Endothelial cell of umbilical vein (primary cell): Measurements from ENCODE around the gene LTA4H. TPM values are rescaled to one million over a fixed set of nuclear protein-coding genes. Genes with fewer than 3 reads are reported as not detected.

Experiments
- BruUV-seq: library from RNA; stranded (reverse); fragments of 400-500 nt; replicated peaks from 2 replicates; lab custom pipeline; 2021; lab: Mats Ljungman, UMichigan
- CTCF ChIA-PET: fragments of 300-600, 350-600 bp; sonication (Branson Sonifier 250); formaldehyde crosslinking; loops from one replicate; lab custom pipeline; 2021; ENCODE audit warnings: antibody characterized with exemption, inconsistent platforms; lab: Charles Lee
- POLR2A ChIA-PET: fragments of 300-600, 350-600 bp; sonication (Branson Sonifier 250); formaldehyde crosslinking; loops from one replicate; lab custom pipeline; 2021; ENCODE audit warnings: antibody characterized with exemption, inconsistent platforms; lab: Charles Lee
- DNase-seq: peaks from one replicate; pipeline ENCODE4 v3.0.0-alpha.2; 2011; ENCODE audit warnings: low read depth, low spot score
- FAIRE-seq: peaks from 2 replicates; lab custom pipeline; 2011; peaks lifted over from hg19 to GRCh38; lab: Jason Lieb, UNC
- H2AFZ ChIP-seq: 2 replicates; pipeline ENCODE4 v1.6.0; 2012; ENCODE audit warnings: low read depth, low read length, control low read depth, inconsistent platforms
- H3K27ac ChIP-seq: 2 replicates; pipeline ENCODE4 v1.5.1; 2011; ENCODE audit warnings: low read depth, mild to moderate bottlenecking, control low read depth, low read length, moderate library complexity; ENCODE audit not compliant: insufficient read depth
- H3K27me3 ChIP-seq, 2 experiments: 2 replicates each; pipeline versions ENCODE4 v1.6.0 to v1.6.1; 2011; ENCODE audit warnings: low read length in 2 of 2, mixed read lengths in 1 of 2; ENCODE audit not compliant: control insufficient read depth in 2 of 2, insufficient read depth in 2 of 2
- H3K36me3 ChIP-seq, 2 experiments: 2 replicates in 1 of 2; 3 replicates in 1 of 2; pipeline ENCODE4 v1.5.1; 2011; ENCODE audit warnings: low read length in 2 of 2, mild to moderate bottlenecking in 1 of 2, moderate library complexity in 1 of 2; ENCODE audit not compliant: control insufficient read depth in 2 of 2, insufficient read depth in 2 of 2; ENCODE audit errors: extremely low read depth in 1 of 2
- H3K4me1 ChIP-seq: 3 replicates; pipeline ENCODE4 v1.5.1; 2011; ENCODE audit warnings: mild to moderate bottlenecking, low read length; ENCODE audit not compliant: control insufficient read depth, insufficient read depth; ENCODE audit errors: extremely low read depth
- H3K4me2 ChIP-seq: 2 replicates; pipeline ENCODE4 v1.6.1; 2011; ENCODE audit warnings: low read length, control low read depth, mixed read lengths; ENCODE audit not compliant: insufficient read depth
- H3K4me3 ChIP-seq, 3 experiments: fragments of 200-600 bp in 1 of 3; sonication (generic), shearing (Covaris generic) in 1 of 3; replicated peaks in 1 of 3; 2 replicates each; pipeline ENCODE4 v1.5.1; 2011 to 2016; ENCODE audit warnings: control low read depth in 3 of 3, low read length in 3 of 3, mild to moderate bottlenecking in 2 of 3, inconsistent platforms in 1 of 3, low read depth in 1 of 3, moderate library complexity in 1 of 3; ENCODE audit not compliant: insufficient read depth in 1 of 3
- H3K79me2 ChIP-seq: 2 replicates; pipeline ENCODE4 v1.6.0; 2012; ENCODE audit warnings: low read length, inconsistent platforms; ENCODE audit not compliant: control insufficient read depth, insufficient read depth
- H3K9ac ChIP-seq: replicated peaks from 2 replicates; pipeline ENCODE3; 2011; ENCODE audit warnings: low read length, control low read depth; ENCODE audit not compliant: insufficient read depth; ENCODE audit errors: extremely low read depth
- H3K9me1 ChIP-seq: replicated peaks from 3 replicates; pipeline ENCODE4 v1.6.0; 2011; ENCODE audit warnings: mild to moderate bottlenecking, low read length; ENCODE audit not compliant: control insufficient read depth, insufficient read depth; ENCODE audit errors: extremely low read depth
- H3K9me3 ChIP-seq: replicated peaks from 2 replicates; pipeline ENCODE4 v1.5.1; 2012; ENCODE audit warnings: low read length, inconsistent platforms; ENCODE audit not compliant: control insufficient read depth, insufficient read depth
- H4K20me1 ChIP-seq: replicated peaks from 2 replicates; pipeline ENCODE3; 2011; ENCODE audit warnings: mild to moderate bottlenecking, low read length; ENCODE audit not compliant: control insufficient read depth, insufficient read depth; ENCODE audit errors: extremely low read depth
- EZH2 ChIP-seq: IDR thresholded peaks from 2 replicates; pipeline ENCODE4 v1.6.1; 2012; ENCODE audit warnings: borderline replicate concordance, low read depth, mild to moderate bottlenecking, moderate library complexity, low read length, inconsistent platforms; ENCODE audit not compliant: severe bottlenecking
- FOS ChIP-seq: IDR thresholded peaks from 2 replicates; pipeline ENCODE4 v1.6.1; 2011; ENCODE audit warnings: mild to moderate bottlenecking, low read length, moderate library complexity, borderline replicate concordance; ENCODE audit not compliant: insufficient read depth
- GATA2 ChIP-seq: IDR thresholded peaks from 2 replicates; pipeline ENCODE4 v1.7.0; 2011; ENCODE audit warnings: low read depth, mild to moderate bottlenecking, moderate library complexity, mixed read lengths, low read length; ENCODE audit not compliant: insufficient read length, insufficient read depth
- JUN ChIP-seq: IDR thresholded peaks from 2 replicates; pipeline ENCODE4 v1.6.1; 2011; ENCODE audit warnings: borderline replicate concordance, low read depth; ENCODE audit not compliant: insufficient read length, insufficient read depth
- MYC ChIP-seq: IDR thresholded peaks from one replicate; pipeline ENCODE4 v1.6.1; 2011; ENCODE audit warnings: mild to moderate bottlenecking, low read depth, low read length
- POLR2A ChIP-seq: IDR thresholded peaks from 2 replicates; pipeline ENCODE4 v1.6.1; 2012; ENCODE audit warnings: low read depth, mild to moderate bottlenecking, control low read depth, low read length
- POLR2AphosphoS5 ChIP-seq: IDR thresholded peaks from 2 replicates; pipeline ENCODE4 v1.6.1; 2012; ENCODE audit warnings: low read depth, mild to moderate bottlenecking, control low read depth, low read length, moderate library complexity; ENCODE audit not compliant: insufficient read depth
- dilution Hi-C: fragments of 300-500 bp; cut with MboI; formaldehyde crosslinking; loops from one replicate; pipeline ENCODE4 v1.15.0; 2019; ENCODE audit warnings: low sequenced_read_pairs; ENCODE audit not compliant: extremely low pct_ligation_motif_present
- intact Hi-C: fragments of 100-400 bp; cut with micrococcal nuclease; formaldehyde crosslinking; loops from one replicate; pipeline ENCODE4 v1.10.0; 2022
- polyA plus RNA-seq, 4 experiments: library from polyadenylated mRNA; depleted of rRNA in 3 of 4; stranded (reverse) in 3 of 4; unstranded in 1 of 4; fragments of >200 nt; gene quantifications; 2 replicates each; pipeline versions ENCODE4 v1.2.1 to v1.2.3, GENCODE V29; 2011 to 2012; ENCODE audit warnings: missing spikeins in 1 of 4
- total RNA-seq: library from RNA; stranded (reverse); gene quantifications from 2 replicates; pipeline ENCODE4 v1.2.3, GENCODE V29; 2021
- TF ChIP-seq, protein P1 (sequence below), 2 donors: IDR thresholded peaks; 1 replicate in 1 of 2; 2 replicates in 1 of 2; pipeline ENCODE4 v1.5.1; 2011; ENCODE audit warnings: low read length in 2 of 2, mild to moderate bottlenecking in 2 of 2, moderate library complexity in 2 of 2, control low read depth in 1 of 2, inconsistent platforms in 1 of 2, low read depth in 1 of 2; ENCODE audit not compliant: insufficient read depth in 1 of 2; ENCODE audit errors: extremely low read depth in 1 of 2
- TF ChIP-seq, protein P2 (sequence below): IDR thresholded peaks from 2 replicates; pipeline ENCODE4 v1.6.1; 2011; ENCODE audit not compliant: insufficient read depth, insufficient read length

LTA4H gene
- total and polyA plus RNA-seq, 2 donors (not counting 3 experiments of a cell fraction or from before 2014, with no cell fraction given), result 77.1 to 85.2 TPM

DNA sequence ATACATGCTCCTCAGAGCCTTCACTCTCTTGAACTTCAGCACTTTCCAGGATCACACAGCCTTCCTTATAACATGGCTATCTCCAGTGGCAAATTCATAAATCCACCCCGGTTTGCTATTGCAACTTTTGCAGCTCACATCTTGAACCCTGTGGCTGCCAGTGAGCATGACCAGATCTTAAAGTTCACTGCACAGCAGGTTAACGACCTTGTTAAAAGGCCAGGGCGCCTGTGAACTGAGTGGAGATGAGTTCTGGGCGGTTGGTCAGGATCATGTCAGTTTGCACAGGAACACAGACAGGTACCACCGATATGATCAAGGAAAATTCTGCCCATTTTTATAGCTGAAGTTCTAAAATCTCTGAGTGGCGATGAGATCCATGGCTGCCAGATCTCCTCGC is 24.7 kb upstream of the LTA4H start:
- dilution Hi-C loops (no loop called here), intact Hi-C loops (no loop called here)
- peaks cover 3% of the 10 kb centered on the region for H3K4me1 ChIP-seq
- H3K79me2 ChIP-seq, result no peaks in the 10 kb centered on the region
- no peaks in the 10 kb centered on the region for H3K27me3 ChIP-seq
- no peak overlapping the region for H3K4me3 ChIP-seq
- H4K20me1 ChIP-seq, result no peaks in the 10 kb centered on the region
- no peak overlapping the region for H3K9ac ChIP-seq
- no peaks in the 10 kb centered on the region for H3K9me1 ChIP-seq
- FAIRE-seq (no peak), DNase-seq (no peak)
- TF ChIP-seq, protein P1, sequence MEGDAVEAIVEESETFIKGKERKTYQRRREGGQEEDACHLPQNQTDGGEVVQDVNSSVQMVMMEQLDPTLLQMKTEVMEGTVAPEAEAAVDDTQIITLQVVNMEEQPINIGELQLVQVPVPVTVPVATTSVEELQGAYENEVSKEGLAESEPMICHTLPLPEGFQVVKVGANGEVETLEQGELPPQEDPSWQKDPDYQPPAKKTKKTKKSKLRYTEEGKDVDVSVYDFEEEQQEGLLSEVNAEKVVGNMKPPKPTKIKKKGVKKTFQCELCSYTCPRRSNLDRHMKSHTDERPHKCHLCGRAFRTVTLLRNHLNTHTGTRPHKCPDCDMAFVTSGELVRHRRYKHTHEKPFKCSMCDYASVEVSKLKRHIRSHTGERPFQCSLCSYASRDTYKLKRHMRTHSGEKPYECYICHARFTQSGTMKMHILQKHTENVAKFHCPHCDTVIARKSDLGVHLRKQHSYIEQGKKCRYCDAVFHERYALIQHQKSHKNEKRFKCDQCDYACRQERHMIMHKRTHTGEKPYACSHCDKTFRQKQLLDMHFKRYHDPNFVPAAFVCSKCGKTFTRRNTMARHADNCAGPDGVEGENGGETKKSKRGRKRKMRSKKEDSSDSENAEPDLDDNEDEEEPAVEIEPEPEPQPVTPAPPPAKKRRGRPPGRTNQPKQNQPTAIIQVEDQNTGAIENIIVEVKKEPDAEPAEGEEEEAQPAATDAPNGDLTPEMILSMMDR (IDR thresholded peaks at IDR 0.05; ENCODE audit: extremely low read depth in 1 of 2, insufficient read depth in 1 of 2, low read depth in 1 of 2, low read length in 2 of 2), result no peak
- TF ChIP-seq JUN, result no peak
- no peak for TF ChIP-seq GATA2
- TF ChIP-seq, protein P2, sequence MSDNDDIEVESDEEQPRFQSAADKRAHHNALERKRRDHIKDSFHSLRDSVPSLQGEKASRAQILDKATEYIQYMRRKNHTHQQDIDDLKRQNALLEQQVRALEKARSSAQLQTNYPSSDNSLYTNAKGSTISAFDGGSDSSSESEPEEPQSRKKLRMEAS, result no peak
- TF ChIP-seq FOS, result no peak
- TF ChIP-seq POLR2A, result no peak
- no peak for TF ChIP-seq POLR2AphosphoS5
- TF ChIP-seq EZH2, result no peak
- TF ChIP-seq MYC, result no peak
- POLR2A ChIA-PET, result no interaction called here
- no peak overlapping the region for H2AFZ ChIP-seq
- H3K36me3 ChIP-seq, result no peaks in the 10 kb centered on the region
- no peaks in the 10 kb centered on the region for H3K9me3 ChIP-seq
- H3K27ac ChIP-seq, result no peak overlapping the region
- CTCF ChIA-PET, result interaction anchor here (9.7 kb wide), 1 partner anchor 156 kb away, joined by 79 read pairs; no protein-coding TSS in a partner anchor
- BruUV-seq, result no TSS peak
- H3K4me2 ChIP-seq, result no peak overlapping the region
